Liver (tissue), 9 donors: Measurements from ENCODE around the gene NYNRIN. TPM values are rescaled to one million over a fixed set of nuclear protein-coding genes. Genes with fewer than 3 reads are reported as not detected.

Experiments
- DNase-seq: peaks from one replicate; pipeline ENCODE4 v3.0.0-alpha.2; 2017; ENCODE audit warnings: low spot score
- H3K27ac ChIP-seq, 2 donors: one replicate each; pipeline ENCODE4 v1.7.0; 2013; ENCODE audit warnings: inconsistent platforms in 2 of 2, low read length in 2 of 2, control low read depth in 1 of 2, low read depth in 1 of 2, mild to moderate bottlenecking in 1 of 2
- H3K27me3 ChIP-seq, 4 donors: one replicate each; pipeline versions ENCODE4 v1.6.1 to v1.7.0; 2013; ENCODE audit warnings: low read length in 3 of 4, inconsistent platforms in 1 of 4, mild to moderate bottlenecking in 1 of 4, moderate library complexity in 1 of 4; ENCODE audit not compliant: control insufficient read depth in 4 of 4, insufficient read depth in 4 of 4
- H3K36me3 ChIP-seq, 4 donors: one replicate each; pipeline versions ENCODE4 v1.6.1 to v1.7.0; 2013; ENCODE audit warnings: low read length in 3 of 4, mild to moderate bottlenecking in 3 of 4, low read depth in 1 of 4, moderate library complexity in 1 of 4; ENCODE audit not compliant: control insufficient read depth in 4 of 4, insufficient read depth in 3 of 4
- H3K4me1 ChIP-seq, 4 donors: one replicate each; pipeline versions ENCODE4 v1.6.1 to v1.7.0; 2013; ENCODE audit warnings: low read length in 3 of 4, mild to moderate bottlenecking in 3 of 4, moderate library complexity in 1 of 4; ENCODE audit not compliant: control insufficient read depth in 4 of 4, insufficient read depth in 4 of 4
- H3K4me3 ChIP-seq, 3 donors: one replicate each; pipeline versions ENCODE4 v1.6.1 to v1.7.0; 2013; ENCODE audit warnings: low read length in 3 of 3, control low read depth in 1 of 3, low read depth in 1 of 3, mild to moderate bottlenecking in 1 of 3
- H3K9ac ChIP-seq, 2 donors: one replicate each; pipeline ENCODE4 v1.7.0; 2013; ENCODE audit warnings: low read length in 2 of 2, mild to moderate bottlenecking in 2 of 2, moderate library complexity in 2 of 2, control low read depth in 1 of 2, low read depth in 1 of 2
- H3K9me3 ChIP-seq, 4 donors: one replicate each; pipeline versions ENCODE4 v1.6.1 to v1.7.0; 2013; ENCODE audit warnings: low read length in 3 of 4; ENCODE audit not compliant: control insufficient read depth in 4 of 4
- ATF3 ChIP-seq: IDR thresholded peaks from 2 replicates; pipeline ENCODE4 v1.6.1; 2016; ENCODE audit warnings: antibody characterized with exemption
- CTCF ChIP-seq: fragments of 150-350 bp; IDR thresholded peaks from 2 replicates; pipeline ENCODE4 v1.5.1; 2017; ENCODE audit warnings: improper control_type of control experiment, low read depth, low read length; ENCODE audit not compliant: missing input control
- EGR1 ChIP-seq, 2 donors: IDR thresholded peaks; 2 replicates each; pipeline ENCODE4 v1.6.1; 2016 to 2018; ENCODE audit warnings: antibody characterized with exemption in 2 of 2, low read depth in 2 of 2
- FOXA1 ChIP-seq: IDR thresholded peaks from 2 replicates; pipeline ENCODE4 v1.6.1; 2016; ENCODE audit warnings: antibody characterized with exemption
- FOXA2 ChIP-seq: IDR thresholded peaks from 2 replicates; pipeline ENCODE4 v1.6.1; 2016; ENCODE audit warnings: antibody characterized with exemption
- GABPA ChIP-seq, 2 donors: IDR thresholded peaks in 1 of 2; conservative IDR thresholded peaks in 1 of 2; 2 replicates each; pipeline ENCODE4 v1.6.1; 2016; ENCODE audit warnings: antibody characterized with exemption in 2 of 2, mild to moderate bottlenecking in 1 of 2, moderate library complexity in 1 of 2
- HNF4A ChIP-seq, 2 donors: conservative IDR thresholded peaks; 2 replicates each; pipeline ENCODE4 v1.6.1; 2016; ENCODE audit warnings: antibody characterized with exemption in 2 of 2, mild to moderate bottlenecking in 2 of 2
- HNF4G ChIP-seq: IDR thresholded peaks from 2 replicates; pipeline ENCODE4 v1.6.1; 2016; ENCODE audit warnings: antibody characterized with exemption
- JUND ChIP-seq, 2 donors: IDR thresholded peaks; 2 replicates each; pipeline ENCODE4 v1.6.1; 2016; ENCODE audit warnings: antibody characterized with exemption in 2 of 2
- MAX ChIP-seq: IDR thresholded peaks from 2 replicates; pipeline ENCODE4 v1.6.1; 2016; ENCODE audit warnings: antibody characterized with exemption
- NR2F2 ChIP-seq: IDR thresholded peaks from 2 replicates; pipeline ENCODE4 v1.6.1; 2016; ENCODE audit warnings: antibody characterized with exemption
- RAD21 ChIP-seq, 2 donors: IDR thresholded peaks; 2 replicates each; pipeline ENCODE4 v1.6.1; 2016; ENCODE audit warnings: antibody characterized with exemption in 2 of 2, mild to moderate bottlenecking in 2 of 2
- REST ChIP-seq: IDR thresholded peaks from 2 replicates; pipeline ENCODE4 v1.6.1; 2016; ENCODE audit warnings: antibody characterized with exemption, mild to moderate bottlenecking
- RXRA ChIP-seq, 2 donors: IDR thresholded peaks; 2 replicates each; pipeline ENCODE4 v1.6.1; 2017 to 2018; ENCODE audit warnings: antibody characterized with exemption in 2 of 2, mild to moderate bottlenecking in 1 of 2
- SP1 ChIP-seq: IDR thresholded peaks from 2 replicates; pipeline ENCODE4 v1.6.1; 2018; ENCODE audit warnings: antibody characterized with exemption, mild to moderate bottlenecking
- TAF1 ChIP-seq: conservative IDR thresholded peaks from 2 replicates; pipeline ENCODE4 v1.6.1; 2016; ENCODE audit warnings: antibody characterized with exemption, mild to moderate bottlenecking
- YY1 ChIP-seq: IDR thresholded peaks from 2 replicates; pipeline ENCODE4 v1.6.1; 2016; ENCODE audit warnings: antibody characterized with exemption, mild to moderate bottlenecking
- ZBTB33 ChIP-seq: IDR thresholded peaks from 2 replicates; pipeline ENCODE4 v1.6.1; 2016; ENCODE audit warnings: antibody characterized with exemption
- WGBS: extraction: QIAGEN DNeasy Blood & Tissue Kit; methylation state at CpG from one replicate; pipeline ENCODE4 v1.1.7; 2013; 5-methylcytosine and 5-hydroxymethylcytosine counted together
- polyA plus RNA-seq, 2 donors: library from polyadenylated mRNA; stranded (reverse) in 1 of 2; unstranded in 1 of 2; fragments of 200-250 nt in 1 of 2; fragments of >200 nt in 1 of 2; fragmentation: Nextera tagmentation in 1 of 2; extraction: Ambion mirVana in 1 of 2; gene quantifications; one replicate each; pipeline versions ENCODE4 v1.2.1 to v1.2.3, GENCODE V29; 2013 to 2015
- total RNA-seq, 2 donors: library from RNA; depleted of rRNA; stranded (reverse); fragments of >200 nt; gene quantifications; one replicate each; pipeline ENCODE4 v1.2.3, GENCODE V29; 2014
- donor health status: healthy.
- donor health status: healthy.
- donor health status: healthy.
- donor health status: healthy.
- donor health status: healthy.

NYNRIN gene
- total and polyA plus RNA-seq, 4 donors = 0.89 to 11.0 (median 1.8) TPM

GRCh38 chr14:24436355-24437019, 37.7 kb downstream of the NYNRIN start:
- Histone ChIP-seq H3K4me1 (peaks cover 0 to 57% (median 37%) of the 10 kb centered on the region in 4 donors), H3K4me3 (no peak overlapping the region), H3K36me3 (peaks cover 14 to 55% (median 45%) of the 10 kb centered on the region in 4 donors), H3K27me3 (no peaks in the 10 kb centered on the region), H3K9ac (no peak overlapping the region), H3K27ac (peak overlapping the region; percentile 21 to 35), H3K9me3 (no peaks in the 10 kb centered on the region)
- WGBS = 53% methylated on average over 5 of the region's 5 CpGs
- TF ChIP-seq SP1 (peak; percentile 28), RXRA (IDR thresholded peaks at IDR 0.05) (peak; percentile 26 to 30), NR2F2 (peak; percentile 89), RAD21 (IDR thresholded peaks at IDR 0.05) (peak; percentile 95 to 97), CTCF (peak; percentile 89), JUND (IDR thresholded peaks at IDR 0.05) (no peak), YY1 (peak; percentile 46), GABPA (IDR thresholded peaks at IDR 0.05 in 1 of 2, conservative IDR thresholded peaks at IDR 0.05 in 1 of 2) (no peak), HNF4A (conservative IDR thresholded peaks at IDR 0.05) (peak; percentile 18 to 19)
- no peak for DNase-seq

GRCh38 chr14:24437020-24437735, 38.4 kb downstream of the NYNRIN start:
- TF ChIP-seq REST (no peak), MAX (no peak), JUND (IDR thresholded peaks at IDR 0.05) (no peak), HNF4A (conservative IDR thresholded peaks at IDR 0.05) (no peak), TAF1 (no peak), FOXA2 (no peak), CTCF (no peak), FOXA1 (no peak), SP1 (no peak), RXRA (IDR thresholded peaks at IDR 0.05) (no peak), YY1 (no peak), HNF4G (no peak), ATF3 (no peak), RAD21 (IDR thresholded peaks at IDR 0.05) (no peak), ZBTB33 (no peak), NR2F2 (no peak), EGR1 (IDR thresholded peaks at IDR 0.05; ENCODE audit: low read depth in 2 of 2) (no peak), GABPA (IDR thresholded peaks at IDR 0.05 in 1 of 2, conservative IDR thresholded peaks at IDR 0.05 in 1 of 2) (no peak)
- Histone ChIP-seq H3K27me3 (no peaks in the 10 kb centered on the region), H3K9me3 (no peaks in the 10 kb centered on the region), H3K9ac (no peak overlapping the region), H3K4me3 (no peak overlapping the region), H3K4me1 (peaks cover 3 to 57% (median 37%) of the 10 kb centered on the region in 4 donors), H3K36me3 (peaks cover 13 to 55% (median 45%) of the 10 kb centered on the region in 4 donors), H3K27ac (peak overlapping the region in 1 of 2 donors; percentile 21)
- 72% methylated on average over 12 of the region's 12 CpGs for WGBS
- no peak for DNase-seq
